ENCODE measurements around the gene SLC25A13. TPM values are rescaled to one million over a fixed set of nuclear protein-coding genes. Genes with fewer than 3 reads are reported as not detected.

The SLC25A13 gene
- total and polyA plus RNA-seq, 3 experiments from 2014 or later: 9.7 to 13.8 (median 10.8) TPM

GRCh38 chr7:96349572-96349971 is 27.7 kb upstream of the SLC25A13 start:
- no peak overlapping the region for H3K4me3 ChIP-seq (ENCODE audit: low read length)
- H3K9me3 ChIP-seq (ENCODE audit: low read length): no peaks in the 10 kb centered on the region
- Mint-ChIP-seq H3K4me3 (no peak overlapping the region), H3K4me1 (no peaks in the 10 kb centered on the region), H3K36me3 (no peaks in the 10 kb centered on the region), H3K27me3 (peaks cover 3 to 25% of the 10 kb centered on the region in 2 donors), H3K9me3 (no peaks in the 10 kb centered on the region), H3K27ac (no peak overlapping the region)
- H3K27ac ChIP-seq (ENCODE audit: low read depth, low read length): no peak overlapping the region
- no peaks in the 10 kb centered on the region for H3K4me1 ChIP-seq (ENCODE audit: insufficient read depth, low read length)
- ChIA-PET POLR2A (no interaction called here), CTCF (no interaction called here)
- H3K36me3 ChIP-seq (ENCODE audit: insufficient read depth, low read length): no peaks in the 10 kb centered on the region
- no peaks in the 10 kb centered on the region for H3K27me3 ChIP-seq (ENCODE audit: insufficient read depth, low read length, poor library complexity, severe bottlenecking)
- DNase-seq: no peak

- Mint-ChIP-seq H3K27me3 (peaks cover 7 to 37% of the 10 kb centered on the region in 2 donors), H3K9me3 (no peaks in the 10 kb centered on the region), H3K36me3 (no peaks in the 10 kb centered on the region), H3K27ac (no peak overlapping the region), H3K4me1 (no peaks in the 10 kb centered on the region), H3K4me3 (no peak overlapping the region)
- Histone ChIP-seq H3K27me3 (ENCODE audit: insufficient read depth, low read length, poor library complexity, severe bottlenecking) (no peaks in the 10 kb centered on the region), H3K27ac (ENCODE audit: low read depth, low read length) (no peak overlapping the region), H3K36me3 (ENCODE audit: insufficient read depth, low read length) (no peaks in the 10 kb centered on the region), H3K4me1 (ENCODE audit: insufficient read depth, low read length) (no peaks in the 10 kb centered on the region), H3K9me3 (ENCODE audit: low read length) (no peaks in the 10 kb centered on the region), H3K4me3 (ENCODE audit: low read length) (no peak overlapping the region)
- CTCF ChIA-PET: no interaction called here
- POLR2A ChIA-PET: no interaction called here
- DNase-seq: no peak
Observed at GRCh38 chr7:96347471-96347870, 25.6 kb upstream of the SLC25A13 start.

- no peaks in the 10 kb centered on the region for H3K27me3 ChIP-seq (ENCODE audit: insufficient read depth, low read length, poor library complexity, severe bottlenecking)
- H3K36me3 ChIP-seq (ENCODE audit: insufficient read depth, low read length): no peaks in the 10 kb centered on the region
- Mint-ChIP-seq H3K36me3 (no peaks in the 10 kb centered on the region), H3K27ac (no peak overlapping the region), H3K27me3 (peaks cover 7 to 43% of the 10 kb centered on the region in 2 donors), H3K4me1 (no peaks in the 10 kb centered on the region), H3K9me3 (no peaks in the 10 kb centered on the region), H3K4me3 (no peak overlapping the region)
- H3K27ac ChIP-seq (ENCODE audit: low read depth, low read length): no peak overlapping the region
- no peaks in the 10 kb centered on the region for H3K9me3 ChIP-seq (ENCODE audit: low read length)
- ChIA-PET CTCF (no interaction called here), POLR2A (no interaction called here)
- no peak for DNase-seq
- H3K4me1 ChIP-seq (ENCODE audit: insufficient read depth, low read length): no peaks in the 10 kb centered on the region
- no peak overlapping the region for H3K4me3 ChIP-seq (ENCODE audit: low read length)
Observed at GRCh38 chr7:96346293-96346953, 24.5 kb upstream of the SLC25A13 start.

- DNase-seq: no peak
- Histone ChIP-seq H3K27ac (ENCODE audit: low read depth, low read length) (no peak overlapping the region), H3K9me3 (ENCODE audit: low read length) (no peaks in the 10 kb centered on the region), H3K36me3 (ENCODE audit: insufficient read depth, low read length) (no peaks in the 10 kb centered on the region), H3K4me3 (ENCODE audit: low read length) (no peak overlapping the region), H3K27me3 (ENCODE audit: insufficient read depth, low read length, poor library complexity, severe bottlenecking) (no peaks in the 10 kb centered on the region), H3K4me1 (ENCODE audit: insufficient read depth, low read length) (no peaks in the 10 kb centered on the region)
- H3K9me3 Mint-ChIP-seq: no peaks in the 10 kb centered on the region
- ChIA-PET CTCF (no interaction called here), POLR2A (no interaction called here)
- H3K4me1 Mint-ChIP-seq: no peaks in the 10 kb centered on the region
- no peak overlapping the region for H3K4me3 Mint-ChIP-seq
- H3K27ac Mint-ChIP-seq: no peak overlapping the region
- H3K27me3 Mint-ChIP-seq: peaks cover 15 to 49% of the 10 kb centered on the region in 2 donors
- no peaks in the 10 kb centered on the region for H3K36me3 Mint-ChIP-seq
Observed at GRCh38 chr7:96344236-96344635, 22.3 kb upstream of the SLC25A13 start.

- H3K9me3 ChIP-seq (ENCODE audit: low read length): no peaks in the 10 kb centered on the region
- H3K27ac ChIP-seq (ENCODE audit: low read depth, low read length): no peak overlapping the region
- H3K36me3 Mint-ChIP-seq: no peaks in the 10 kb centered on the region
- H3K36me3 ChIP-seq (ENCODE audit: insufficient read depth, low read length): no peaks in the 10 kb centered on the region
- H3K4me1 ChIP-seq (ENCODE audit: insufficient read depth, low read length): no peaks in the 10 kb centered on the region
- H3K27ac Mint-ChIP-seq: no peak overlapping the region
- H3K27me3 ChIP-seq (ENCODE audit: insufficient read depth, low read length, poor library complexity, severe bottlenecking): no peaks in the 10 kb centered on the region
- H3K4me1 Mint-ChIP-seq: no peaks in the 10 kb centered on the region
- H3K4me3 ChIP-seq (ENCODE audit: low read length): no peak overlapping the region
- no peak for DNase-seq
- POLR2A ChIA-PET: no interaction called here
- H3K9me3 Mint-ChIP-seq: no peaks in the 10 kb centered on the region
- H3K4me3 Mint-ChIP-seq: no peak overlapping the region
- CTCF ChIA-PET: no interaction called here
- peaks cover 15 to 52% of the 10 kb centered on the region in 2 donors for H3K27me3 Mint-ChIP-seq
Observed at GRCh38 chr7:96342049-96342448, 20.2 kb upstream of the SLC25A13 start.

GRCh38 chr7:96337519-96337918 is 15.6 kb upstream of the SLC25A13 start:
- ChIA-PET CTCF (no interaction called here), POLR2A (no interaction called here)
- H3K36me3 Mint-ChIP-seq: peaks cover 0 to 6% (median 0%) of the 10 kb centered on the region in 3 donors
- H3K4me1 ChIP-seq (ENCODE audit: insufficient read depth, low read length): no peaks in the 10 kb centered on the region
- no peaks in the 10 kb centered on the region for H3K9me3 ChIP-seq (ENCODE audit: low read length)
- H3K36me3 ChIP-seq (ENCODE audit: insufficient read depth, low read length): no peaks in the 10 kb centered on the region
- H3K27ac ChIP-seq (ENCODE audit: low read depth, low read length): no peak overlapping the region
- no peak overlapping the region for H3K4me3 ChIP-seq (ENCODE audit: low read length)
- H3K4me1 Mint-ChIP-seq: no peaks in the 10 kb centered on the region
- no peaks in the 10 kb centered on the region for H3K27me3 ChIP-seq (ENCODE audit: insufficient read depth, low read length, poor library complexity, severe bottlenecking)
- DNase-seq: no peak
- H3K4me3 Mint-ChIP-seq: no peak overlapping the region
- peaks cover 13 to 48% of the 10 kb centered on the region in 2 donors for H3K27me3 Mint-ChIP-seq
- H3K27ac Mint-ChIP-seq: no peak overlapping the region
- peaks cover 0 to 8% (median 0%) of the 10 kb centered on the region in 5 donors for H3K9me3 Mint-ChIP-seq

GRCh38 chr7:96332325-96332724 is 10.4 kb upstream of the SLC25A13 start:
- ChIA-PET POLR2A (no interaction called here), CTCF (no interaction called here)
- Histone ChIP-seq H3K4me3 (ENCODE audit: low read length) (no peak overlapping the region), H3K27ac (ENCODE audit: low read depth, low read length) (no peak overlapping the region), H3K36me3 (ENCODE audit: insufficient read depth, low read length) (no peaks in the 10 kb centered on the region), H3K27me3 (ENCODE audit: insufficient read depth, low read length, poor library complexity, severe bottlenecking) (no peaks in the 10 kb centered on the region), H3K9me3 (ENCODE audit: low read length) (no peaks in the 10 kb centered on the region), H3K4me1 (ENCODE audit: insufficient read depth, low read length) (no peaks in the 10 kb centered on the region)
- H3K9me3 Mint-ChIP-seq: peaks cover 0 to 8% (median 0%) of the 10 kb centered on the region in 5 donors
- no peaks in the 10 kb centered on the region for H3K4me1 Mint-ChIP-seq
- no peak overlapping the region for H3K4me3 Mint-ChIP-seq
- DNase-seq: no peak
- H3K36me3 Mint-ChIP-seq: peaks cover 0 to 6% (median 0%) of the 10 kb centered on the region in 3 donors
- H3K27ac Mint-ChIP-seq: no peak overlapping the region
- H3K27me3 Mint-ChIP-seq: peaks cover 7 to 15% of the 10 kb centered on the region in 2 donors

- no peak overlapping the region for H3K4me3 Mint-ChIP-seq
- peaks cover 0 to 6% (median 0%) of the 10 kb centered on the region in 3 donors for H3K36me3 Mint-ChIP-seq
- Histone ChIP-seq H3K9me3 (ENCODE audit: low read length) (no peaks in the 10 kb centered on the region), H3K36me3 (ENCODE audit: insufficient read depth, low read length) (no peaks in the 10 kb centered on the region), H3K27ac (ENCODE audit: low read depth, low read length) (no peak overlapping the region), H3K27me3 (ENCODE audit: insufficient read depth, low read length, poor library complexity, severe bottlenecking) (no peaks in the 10 kb centered on the region), H3K4me1 (ENCODE audit: insufficient read depth, low read length) (no peaks in the 10 kb centered on the region), H3K4me3 (ENCODE audit: low read length) (no peak overlapping the region)
- ChIA-PET CTCF (no interaction called here), POLR2A (no interaction called here)
- peaks cover 0 to 8% (median 0%) of the 10 kb centered on the region in 5 donors for H3K9me3 Mint-ChIP-seq
- H3K4me1 Mint-ChIP-seq: no peaks in the 10 kb centered on the region
- H3K27me3 Mint-ChIP-seq: peaks cover 7 to 14% of the 10 kb centered on the region in 2 donors
- DNase-seq: no peak
- no peak overlapping the region for H3K27ac Mint-ChIP-seq
Observed at GRCh38 chr7:96331775-96332174, 9.9 kb upstream of the SLC25A13 start.

Measured in CD8-positive, alpha-beta memory T cell (primary cell).